SJSA1 (cell line): ENCODE measurements around the gene ADCK2. TPM values are rescaled to one million over a fixed set of nuclear protein-coding genes. Genes with fewer than 3 reads are reported as not detected.
A peak's percentile ranks its signal among the peaks of the same experiment; 100 is the strongest.
"Not testable (repeated sequence)": the region's sequence is repeated elsewhere in the genome, so short reads cannot be mapped to it uniquely, and the experiment has no call there.

Experiments used
- DNase-seq, 2 experiments: peaks; one replicate each; pipeline ENCODE4 v3.0.0-alpha.2; 2015 to 2020; ENCODE audit warnings: low spot score in 2 of 2, low read depth in 1 of 2
- H3K27ac ChIP-seq: fragments of 250-450 bp; sonication (Bioruptor Pico); 2 replicates; pipeline ENCODE4 v1.5.1; 2020; ENCODE audit warnings: mild to moderate bottlenecking, moderate library complexity
- H3K27me3 ChIP-seq: fragments of 250-450 bp; sonication (Bioruptor Pico); replicated peaks from 2 replicates; pipeline ENCODE4 v1.5.1; 2020; ENCODE audit warnings: mild to moderate bottlenecking, moderate library complexity
- H3K36me3 ChIP-seq: fragments of 250-450 bp; sonication (Bioruptor Pico); 2 replicates; pipeline ENCODE4 v1.5.1; 2020; ENCODE audit warnings: mild to moderate bottlenecking
- H3K4me1 ChIP-seq: fragments of 250-450 bp; sonication (Bioruptor Pico); replicated peaks from 2 replicates; pipeline ENCODE4 v1.6.1; 2021; ENCODE audit warnings: mild to moderate bottlenecking
- H3K4me3 ChIP-seq: fragments of 250-450 bp; sonication (Bioruptor Pico); 2 replicates; pipeline ENCODE4 v1.5.1; 2020; ENCODE audit warnings: mild to moderate bottlenecking
- H3K9me3 ChIP-seq: fragments of 250-450 bp; sonication (Bioruptor Pico); replicated peaks from 2 replicates; pipeline ENCODE4 v1.5.1; 2020; ENCODE audit warnings: mild to moderate bottlenecking
- total RNA-seq: library from RNA; depleted of rRNA; stranded (reverse); fragments of >200 nt; shearing (Covaris generic); gene quantifications from 2 replicates; pipeline ENCODE4 v1.2.3, GENCODE V29; 2014

The ADCK2 gene
- total RNA-seq, 1 experiment from 2014 or later, result 9.6 TPM

- H3K4me1 ChIP-seq, result peaks cover 14% of the 10 kb centered on the region
- H3K27me3 ChIP-seq, result no peaks in the 10 kb centered on the region
- peak overlapping the region; percentile 83; the same call in 1 of the 2 replicates for H3K4me3 ChIP-seq
- no peaks in the 10 kb centered on the region for H3K36me3 ChIP-seq
- no peak for DNase-seq
- no peaks in the 10 kb centered on the region for H3K9me3 ChIP-seq
- H3K27ac ChIP-seq, result no peak overlapping the region
Measured at GRCh38 chr7:140673774-140674155, 1.0 kb downstream of the ADCK2 start.

- Histone ChIP-seq H3K4me3 (no peak overlapping the region), H3K4me1 (peaks cover 14% of the 10 kb centered on the region)
Measured at GRCh38 chr7:140674356-140674800, 1.6 kb downstream of the ADCK2 start.

GRCh38 chr7:140674899-140675701 lies 2.4 kb downstream of the ADCK2 start:
- Histone ChIP-seq H3K4me3 (no peak overlapping the region), H3K9me3 (no peaks in the 10 kb centered on the region), H3K36me3 (no peaks in the 10 kb centered on the region), H3K27ac (no peak overlapping the region), H3K27me3 (no peaks in the 10 kb centered on the region), H3K4me1 (peaks cover 14% of the 10 kb centered on the region)
- DNase-seq, result peak in 1 of 2 experiments; percentile 29

More at GRCh38 chr7:140674356-140674800, 1.6 kb downstream of the ADCK2 start:
- no peaks in the 10 kb centered on the region for H3K9me3 ChIP-seq
- H3K36me3 ChIP-seq, result no peaks in the 10 kb centered on the region
- no peak overlapping the region for H3K27ac ChIP-seq
- DNase-seq, result no peak
- H3K27me3 ChIP-seq, result no peaks in the 10 kb centered on the region

- no peak for DNase-seq
Measured at GRCh38 chr7:140675726-140676125, 3.0 kb downstream of the ADCK2 start.

GRCh38 chr7:140676306-140676705 lies 3.6 kb downstream of the ADCK2 start:
- no peaks in the 10 kb centered on the region for H3K27me3 ChIP-seq
- no peak overlapping the region for H3K4me3 ChIP-seq
- peaks cover 14% of the 10 kb centered on the region for H3K4me1 ChIP-seq
- H3K36me3 ChIP-seq, result no peaks in the 10 kb centered on the region
- H3K27ac ChIP-seq, result no peak overlapping the region
- H3K9me3 ChIP-seq, result no peaks in the 10 kb centered on the region
- DNase-seq, result no peak

More at GRCh38 chr7:140675726-140676125, 3.0 kb downstream of the ADCK2 start:
- no peaks in the 10 kb centered on the region for H3K9me3 ChIP-seq
- no peaks in the 10 kb centered on the region for H3K36me3 ChIP-seq
- no peak overlapping the region for H3K4me3 ChIP-seq
- H3K4me1 ChIP-seq, result peaks cover 14% of the 10 kb centered on the region
- no peaks in the 10 kb centered on the region for H3K27me3 ChIP-seq
- no peak overlapping the region for H3K27ac ChIP-seq

- H3K9me3 ChIP-seq, H3K27me3 ChIP-seq, H3K36me3 ChIP-seq, H3K4me3 ChIP-seq, H3K27ac ChIP-seq, DNase-seq: not testable (repeated sequence)
- peaks cover 14% of the 10 kb centered on the region for H3K4me1 ChIP-seq
Measured at GRCh38 chr7:140676956-140677355, 4.2 kb downstream of the ADCK2 start.

- DNase-seq, result no peak
- H3K27me3 ChIP-seq, result no peaks in the 10 kb centered on the region
- no peaks in the 10 kb centered on the region for H3K9me3 ChIP-seq
- H3K4me1 ChIP-seq, result peaks cover 10% of the 10 kb centered on the region
- no peaks in the 10 kb centered on the region for H3K36me3 ChIP-seq
- no peak overlapping the region for H3K27ac ChIP-seq
- H3K4me3 ChIP-seq, result no peak overlapping the region
Measured at GRCh38 chr7:140677496-140677895, 4.8 kb downstream of the ADCK2 start.

GRCh38 chr7:140678081-140678815 lies 5.5 kb downstream of the ADCK2 start:
- DNase-seq, result no peak
- H3K4me1 ChIP-seq, result peaks cover 6% of the 10 kb centered on the region
- no peak overlapping the region for H3K27ac ChIP-seq
- H3K36me3 ChIP-seq, result no peaks in the 10 kb centered on the region
- H3K9me3 ChIP-seq, result no peaks in the 10 kb centered on the region
- H3K27me3 ChIP-seq, result no peaks in the 10 kb centered on the region
- no peak overlapping the region for H3K4me3 ChIP-seq

GRCh38 chr7:140678816-140679130 lies 6.0 kb downstream of the ADCK2 start:
- no peak overlapping the region for H3K4me3 ChIP-seq
- H3K9me3 ChIP-seq, result no peaks in the 10 kb centered on the region
- DNase-seq, result no peak
- peaks cover under 1% of the 10 kb centered on the region for H3K4me1 ChIP-seq
- H3K27ac ChIP-seq, result no peak overlapping the region
- H3K36me3 ChIP-seq, result no peaks in the 10 kb centered on the region
- H3K27me3 ChIP-seq, result no peaks in the 10 kb centered on the region

- Histone ChIP-seq H3K27me3 (no peaks in the 10 kb centered on the region), H3K4me3 (no peak overlapping the region), H3K4me1 (no peaks in the 10 kb centered on the region), H3K9me3 (no peaks in the 10 kb centered on the region), H3K36me3 (no peaks in the 10 kb centered on the region), H3K27ac (no peak overlapping the region)
- DNase-seq, result no peak
Measured at GRCh38 chr7:140679186-140679585, 6.4 kb downstream of the ADCK2 start.

GRCh38 chr7:140680886-140681285 lies 8.1 kb downstream of the ADCK2 start:
- Histone ChIP-seq H3K27me3 (no peaks in the 10 kb centered on the region), H3K4me1 (no peaks in the 10 kb centered on the region), H3K4me3 (no peak overlapping the region), H3K9me3 (no peaks in the 10 kb centered on the region), H3K36me3 (no peaks in the 10 kb centered on the region), H3K27ac (no peak overlapping the region)
- no peak for DNase-seq

GRCh38 chr7:140681766-140682165 lies 9.0 kb downstream of the ADCK2 start:
- H3K27ac ChIP-seq, result no peak overlapping the region
- H3K4me3 ChIP-seq, result no peak overlapping the region
- H3K27me3 ChIP-seq, result no peaks in the 10 kb centered on the region
- H3K9me3 ChIP-seq, result no peaks in the 10 kb centered on the region
- no peaks in the 10 kb centered on the region for H3K4me1 ChIP-seq
- no peak for DNase-seq
- H3K36me3 ChIP-seq, result no peaks in the 10 kb centered on the region

- H3K4me3 ChIP-seq, result no peak overlapping the region
Measured at GRCh38 chr7:140683657-140684056, 10.9 kb downstream of the ADCK2 start.

More at GRCh38 chr7:140683657-140684056, 10.9 kb downstream of the ADCK2 start:
- Histone ChIP-seq H3K4me1 (no peaks in the 10 kb centered on the region), H3K9me3 (no peaks in the 10 kb centered on the region), H3K27me3 (no peaks in the 10 kb centered on the region), H3K27ac (no peak overlapping the region), H3K36me3 (no peaks in the 10 kb centered on the region)
- DNase-seq, result no peak
